ENCODE results near the gene MFN2.

DNA sequence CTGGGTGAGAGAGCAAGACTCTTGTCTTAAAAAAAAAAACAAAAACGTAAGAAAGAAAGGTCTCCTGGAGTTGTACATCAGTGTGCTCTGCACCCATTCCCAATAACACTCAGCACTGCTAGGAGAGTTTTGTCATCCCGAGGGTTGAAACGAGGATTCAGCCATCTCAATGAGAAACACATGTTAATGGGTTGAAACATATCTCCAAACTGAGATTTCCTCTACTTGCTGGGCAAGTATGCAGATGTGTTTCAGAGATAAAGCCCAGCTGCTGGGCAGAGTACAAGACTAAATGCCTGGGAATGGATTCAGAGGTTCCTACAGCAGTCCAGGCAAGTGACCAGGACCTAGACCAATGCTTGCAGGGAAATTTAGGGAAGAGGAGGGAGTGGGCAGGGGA is 2.6 kb upstream of the MFN2 start:
- TF ChIP-seq, protein P1, sequence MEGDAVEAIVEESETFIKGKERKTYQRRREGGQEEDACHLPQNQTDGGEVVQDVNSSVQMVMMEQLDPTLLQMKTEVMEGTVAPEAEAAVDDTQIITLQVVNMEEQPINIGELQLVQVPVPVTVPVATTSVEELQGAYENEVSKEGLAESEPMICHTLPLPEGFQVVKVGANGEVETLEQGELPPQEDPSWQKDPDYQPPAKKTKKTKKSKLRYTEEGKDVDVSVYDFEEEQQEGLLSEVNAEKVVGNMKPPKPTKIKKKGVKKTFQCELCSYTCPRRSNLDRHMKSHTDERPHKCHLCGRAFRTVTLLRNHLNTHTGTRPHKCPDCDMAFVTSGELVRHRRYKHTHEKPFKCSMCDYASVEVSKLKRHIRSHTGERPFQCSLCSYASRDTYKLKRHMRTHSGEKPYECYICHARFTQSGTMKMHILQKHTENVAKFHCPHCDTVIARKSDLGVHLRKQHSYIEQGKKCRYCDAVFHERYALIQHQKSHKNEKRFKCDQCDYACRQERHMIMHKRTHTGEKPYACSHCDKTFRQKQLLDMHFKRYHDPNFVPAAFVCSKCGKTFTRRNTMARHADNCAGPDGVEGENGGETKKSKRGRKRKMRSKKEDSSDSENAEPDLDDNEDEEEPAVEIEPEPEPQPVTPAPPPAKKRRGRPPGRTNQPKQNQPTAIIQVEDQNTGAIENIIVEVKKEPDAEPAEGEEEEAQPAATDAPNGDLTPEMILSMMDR (IDR thresholded peaks at IDR 0.05): no peak
- no peak for TF ChIP-seq POLR2A (IDR thresholded peaks at IDR 0.05)

Measured in testis (tissue), 2 donors.